Measurements from ENCODE around the gene RNF208.

Gene RNF208

GRCh38 chr9:137189297-137190295 is 32.4 kb downstream of the RNF208 start:
- DNase-seq = no peak

- peak; percentile 46 for DNase-seq
Observed at GRCh38 chr9:137188490-137189296, 33.3 kb downstream of the RNF208 start, which contains the start of the genes ANAPC2 and SSNA1. Gene ANAPC2, minus strand, starts transcription at chr9:137188560. Its CDS starts 28 bp downstream, at chr9:137188532. Gene SSNA1, plus strand, starts transcription at chr9:137188676. Its CDS starts 51 bp downstream, at chr9:137188727.

- no peak for DNase-seq
Observed at GRCh38 chr9:137188086-137188489, 34.0 kb downstream of the RNF208 start.

- DNase-seq = no peak
Observed at GRCh38 chr9:137187386-137187785, 34.7 kb downstream of the RNF208 start.

GRCh38 chr9:137186385-137186784 is 35.7 kb downstream of the RNF208 start:
- no peak for DNase-seq

- DNase-seq = no peak
Observed at GRCh38 chr9:137185921-137186320, 36.1 kb downstream of the RNF208 start.

GRCh38 chr9:137184881-137185660 is 37.0 kb downstream of the RNF208 start:
- no peak for DNase-seq

- DNase-seq = no peak
Observed at GRCh38 chr9:137183980-137184595, 38.0 kb downstream of the RNF208 start.

GRCh38 chr9:137182836-137183235 is 39.2 kb downstream of the RNF208 start:
- DNase-seq = no peak

- DNase-seq = no peak
Observed at GRCh38 chr9:137181680-137182079, 40.4 kb downstream of the RNF208 start.

GRCh38 chr9:137180491-137180890 is 41.5 kb downstream of the RNF208 start:
- no peak for DNase-seq

GRCh38 chr9:137179761-137180160 is 42.3 kb downstream of the RNF208 start:
- no peak for DNase-seq

GRCh38 chr9:137178939-137179630 is 43.0 kb downstream of the RNF208 start:
- no peak for DNase-seq

GRCh38 chr9:137178201-137178938 is 43.7 kb downstream of the RNF208 start:
- DNase-seq = no peak

- DNase-seq = no peak
Observed at GRCh38 chr9:137176302-137177182, 45.5 kb downstream of the RNF208 start.

GRCh38 chr9:137175345-137175961 is 46.6 kb downstream of the RNF208 start:
- no peak for DNase-seq

GRCh38 chr9:137174722-137175293 is 47.2 kb downstream of the RNF208 start:
- no peak for DNase-seq

- no peak for DNase-seq
Observed at GRCh38 chr9:137173796-137174664, 48.0 kb downstream of the RNF208 start.

All from NCI-H2029 treated with DMSO at 0.1 percent for 48 hours (cell line).